ENCODE data around the gene SBF2.

The SBF2 gene

GRCh38 chr11:10118865-10119264, 175.2 kb downstream of the SBF2 start:
- Histone ChIP-seq H3K27me3 (ENCODE audit: control insufficient read depth in 3 of 3, insufficient read depth in 3 of 3, low read depth in 1 of 3, low read length in 3 of 3) (no peaks in the 10 kb centered on the region), H3K14ac (ENCODE audit: low read length) (no peak overlapping the region), H3K27ac (replicated peaks; ENCODE audit: low read length) (no peak overlapping the region), H3K23ac (ENCODE audit: low read depth, low read length, poor library complexity) (no peak overlapping the region), H4K8ac (ENCODE audit: low read depth, low read length) (no peak overlapping the region), H3K9me3 (replicated peaks in 1 of 2; ENCODE audit: control insufficient read depth in 2 of 2, insufficient read depth in 1 of 2, low read depth in 1 of 2, low read length in 2 of 2) (peaks cover 0 to 4% of the 10 kb centered on the region in 2 donors), H2AFZ (ENCODE audit: low read length) (no peak overlapping the region), H3K9ac (ENCODE audit: low read depth, low read length, poor library complexity) (no peak overlapping the region), H2AK5ac (ENCODE audit: low read depth, low read length) (no peak overlapping the region), H4K91ac (ENCODE audit: low read depth, low read length, poor library complexity) (no peak overlapping the region), H2BK15ac (ENCODE audit: low read length) (no peak overlapping the region), H3K36me3 (replicated peaks in 1 of 2; ENCODE audit: control insufficient read depth in 2 of 2, insufficient read depth in 2 of 2, low read length in 2 of 2) (no peaks in the 10 kb centered on the region), H3K4ac (ENCODE audit: low read length) (no peak overlapping the region), H3K79me1 (ENCODE audit: low read depth, low read length) (no peaks in the 10 kb centered on the region), H3K4me2 (ENCODE audit: insufficient read depth, low read length, poor library complexity, severe bottlenecking) (no peak overlapping the region), H3K4me1 (ENCODE audit: control insufficient read depth in 2 of 2, insufficient read depth in 1 of 2, low read depth in 1 of 2, low read length in 2 of 2) (no peaks in the 10 kb centered on the region), H2BK120ac (ENCODE audit: low read depth, low read length) (no peak overlapping the region), H3K4me3 (ENCODE audit: low read length in 2 of 2) (no peak overlapping the region), H3K18ac (ENCODE audit: low read length) (no peak overlapping the region), H2BK12ac (ENCODE audit: low read length) (no peak overlapping the region), H2BK5ac (ENCODE audit: low read length) (no peak overlapping the region)
- DNase-seq (ENCODE audit: low spot score) = no peak
- no CpG with 5 or more reads among the region's 1 CpG for WGBS, 2 donors (ENCODE audit: extremely low coverage in 2 of 2, insufficient read length in 2 of 2, insufficient replicate concordance in 1 of 2)

DNA sequence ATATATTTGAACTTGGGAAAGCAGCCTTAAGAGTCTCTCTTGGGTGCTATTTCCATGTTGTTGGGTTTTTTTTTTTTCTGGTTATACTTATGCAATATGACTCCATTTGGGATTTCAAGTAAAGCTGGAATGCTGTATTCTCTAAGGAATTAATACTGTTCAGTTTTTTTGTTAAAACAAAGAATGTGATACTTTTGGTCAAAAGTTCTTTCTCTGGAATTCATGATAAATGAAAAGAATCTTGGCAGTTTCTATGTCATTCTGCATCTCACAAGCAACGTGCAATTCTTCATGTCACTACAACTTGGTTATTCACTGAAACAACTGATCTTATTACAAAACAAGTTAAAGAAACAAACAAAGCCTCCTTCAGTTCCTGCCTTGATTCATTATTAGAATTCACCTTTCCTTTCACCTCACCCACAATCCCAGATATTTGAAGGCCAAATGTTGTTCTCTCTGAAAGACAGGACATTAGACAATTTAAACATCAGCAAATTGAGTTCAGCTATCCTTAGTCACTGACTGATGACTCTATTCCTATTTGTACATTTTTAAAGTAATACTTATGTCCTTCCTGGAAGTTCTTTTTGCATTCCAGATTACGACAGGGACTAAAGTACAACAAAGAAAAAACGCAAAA, 176.2 kb downstream of the SBF2 start:
- no peak overlapping the region for H2BK15ac ChIP-seq (ENCODE audit: low read length)
- no CpG with 5 or more reads among the region's 3 CpGs for WGBS, 2 donors (ENCODE audit: extremely low coverage in 2 of 2, insufficient read length in 2 of 2, insufficient replicate concordance in 1 of 2)
- no peaks in the 10 kb centered on the region for H3K79me1 ChIP-seq (ENCODE audit: low read depth, low read length)
- no peak for DNase-seq (ENCODE audit: low spot score)
- H3K18ac ChIP-seq (ENCODE audit: low read length) = no peak overlapping the region
- no peak overlapping the region for H3K23ac ChIP-seq (ENCODE audit: low read depth, low read length, poor library complexity)
- no peak overlapping the region for H4K91ac ChIP-seq (ENCODE audit: low read depth, low read length, poor library complexity)
- H2AFZ ChIP-seq (ENCODE audit: low read length) = no peak overlapping the region
- H3K27ac ChIP-seq (replicated peaks; ENCODE audit: low read length) = no peak overlapping the region
- H3K14ac ChIP-seq (ENCODE audit: low read length) = no peak overlapping the region
- H3K9ac ChIP-seq (ENCODE audit: low read depth, low read length, poor library complexity) = no peak overlapping the region
- no peaks in the 10 kb centered on the region for H3K4me1 ChIP-seq (ENCODE audit: control insufficient read depth in 2 of 2, insufficient read depth in 1 of 2, low read depth in 1 of 2, low read length in 2 of 2)
- no peak overlapping the region for H2AK5ac ChIP-seq (ENCODE audit: low read depth, low read length)
- H2BK5ac ChIP-seq (ENCODE audit: low read length) = no peak overlapping the region
- no peak overlapping the region for H4K8ac ChIP-seq (ENCODE audit: low read depth, low read length)
- H3K4me3 ChIP-seq (ENCODE audit: low read length in 2 of 2) = no peak overlapping the region
- no peak overlapping the region for H2BK120ac ChIP-seq (ENCODE audit: low read depth, low read length)
- no peaks in the 10 kb centered on the region for H3K27me3 ChIP-seq (ENCODE audit: control insufficient read depth in 3 of 3, insufficient read depth in 3 of 3, low read depth in 1 of 3, low read length in 3 of 3)
- H3K4ac ChIP-seq (ENCODE audit: low read length) = no peak overlapping the region
- H2BK12ac ChIP-seq (ENCODE audit: low read length) = no peak overlapping the region
- no peak overlapping the region for H3K4me2 ChIP-seq (ENCODE audit: insufficient read depth, low read length, poor library complexity, severe bottlenecking)
- H3K36me3 ChIP-seq (replicated peaks in 1 of 2; ENCODE audit: control insufficient read depth in 2 of 2, insufficient read depth in 2 of 2, low read length in 2 of 2) = no peaks in the 10 kb centered on the region
- H3K9me3 ChIP-seq (replicated peaks in 1 of 2; ENCODE audit: control insufficient read depth in 2 of 2, insufficient read depth in 1 of 2, low read depth in 1 of 2, low read length in 2 of 2) = peaks cover 0 to 4% of the 10 kb centered on the region in 2 donors

DNA sequence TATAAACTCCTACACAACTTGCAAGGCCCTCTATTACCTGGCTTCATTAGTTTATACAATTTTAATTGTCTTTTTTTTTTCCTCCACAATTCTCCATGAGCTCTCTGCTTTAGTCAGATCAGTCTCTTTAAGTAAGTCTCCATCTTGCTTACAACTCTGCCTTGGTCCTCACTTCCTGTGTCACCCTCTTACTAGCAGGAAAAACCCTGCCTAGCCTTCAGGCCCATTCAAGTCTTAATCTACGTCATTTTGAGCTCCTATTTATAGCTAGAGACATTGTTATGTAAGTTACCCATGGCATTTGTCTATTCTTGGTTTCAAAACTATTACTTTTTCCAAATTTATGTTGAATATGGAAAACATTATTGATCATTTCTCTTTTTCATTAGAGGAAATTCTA, 177.4 kb downstream of the SBF2 start:
- no peak for DNase-seq (ENCODE audit: low spot score)
- H2AFZ ChIP-seq (ENCODE audit: low read length) = no peak overlapping the region
- H3K4me1 ChIP-seq (ENCODE audit: control insufficient read depth in 2 of 2, insufficient read depth in 1 of 2, low read depth in 1 of 2, low read length in 2 of 2) = no peaks in the 10 kb centered on the region
- H4K91ac ChIP-seq (ENCODE audit: low read depth, low read length, poor library complexity) = no peak overlapping the region
- no CpG with 5 or more reads among the region's 1 CpG for WGBS, 2 donors (ENCODE audit: extremely low coverage in 2 of 2, insufficient read length in 2 of 2, insufficient replicate concordance in 1 of 2)
- H3K14ac ChIP-seq (ENCODE audit: low read length) = no peak overlapping the region
- H2AK5ac ChIP-seq (ENCODE audit: low read depth, low read length) = no peak overlapping the region
- H3K23ac ChIP-seq (ENCODE audit: low read depth, low read length, poor library complexity) = no peak overlapping the region
- no peak overlapping the region for H3K18ac ChIP-seq (ENCODE audit: low read length)
- H3K79me1 ChIP-seq (ENCODE audit: low read depth, low read length) = no peaks in the 10 kb centered on the region
- H3K4ac ChIP-seq (ENCODE audit: low read length) = no peak overlapping the region
- no peak overlapping the region for H2BK12ac ChIP-seq (ENCODE audit: low read length)
- H3K4me3 ChIP-seq (ENCODE audit: low read length in 2 of 2) = no peak overlapping the region
- peaks cover 0 to 4% of the 10 kb centered on the region in 2 donors for H3K9me3 ChIP-seq (replicated peaks in 1 of 2; ENCODE audit: control insufficient read depth in 2 of 2, insufficient read depth in 1 of 2, low read depth in 1 of 2, low read length in 2 of 2)
- H2BK5ac ChIP-seq (ENCODE audit: low read length) = no peak overlapping the region
- no peak overlapping the region for H3K4me2 ChIP-seq (ENCODE audit: insufficient read depth, low read length, poor library complexity, severe bottlenecking)
- H3K9ac ChIP-seq (ENCODE audit: low read depth, low read length, poor library complexity) = no peak overlapping the region
- H4K8ac ChIP-seq (ENCODE audit: low read depth, low read length) = no peak overlapping the region
- H2BK120ac ChIP-seq (ENCODE audit: low read depth, low read length) = no peak overlapping the region
- no peak overlapping the region for H2BK15ac ChIP-seq (ENCODE audit: low read length)
- H3K36me3 ChIP-seq (replicated peaks in 1 of 2; ENCODE audit: control insufficient read depth in 2 of 2, insufficient read depth in 2 of 2, low read length in 2 of 2) = no peaks in the 10 kb centered on the region
- no peak overlapping the region for H3K27ac ChIP-seq (replicated peaks; ENCODE audit: low read length)
- H3K27me3 ChIP-seq (ENCODE audit: control insufficient read depth in 3 of 3, insufficient read depth in 3 of 3, low read depth in 1 of 3, low read length in 3 of 3) = no peaks in the 10 kb centered on the region

DNA sequence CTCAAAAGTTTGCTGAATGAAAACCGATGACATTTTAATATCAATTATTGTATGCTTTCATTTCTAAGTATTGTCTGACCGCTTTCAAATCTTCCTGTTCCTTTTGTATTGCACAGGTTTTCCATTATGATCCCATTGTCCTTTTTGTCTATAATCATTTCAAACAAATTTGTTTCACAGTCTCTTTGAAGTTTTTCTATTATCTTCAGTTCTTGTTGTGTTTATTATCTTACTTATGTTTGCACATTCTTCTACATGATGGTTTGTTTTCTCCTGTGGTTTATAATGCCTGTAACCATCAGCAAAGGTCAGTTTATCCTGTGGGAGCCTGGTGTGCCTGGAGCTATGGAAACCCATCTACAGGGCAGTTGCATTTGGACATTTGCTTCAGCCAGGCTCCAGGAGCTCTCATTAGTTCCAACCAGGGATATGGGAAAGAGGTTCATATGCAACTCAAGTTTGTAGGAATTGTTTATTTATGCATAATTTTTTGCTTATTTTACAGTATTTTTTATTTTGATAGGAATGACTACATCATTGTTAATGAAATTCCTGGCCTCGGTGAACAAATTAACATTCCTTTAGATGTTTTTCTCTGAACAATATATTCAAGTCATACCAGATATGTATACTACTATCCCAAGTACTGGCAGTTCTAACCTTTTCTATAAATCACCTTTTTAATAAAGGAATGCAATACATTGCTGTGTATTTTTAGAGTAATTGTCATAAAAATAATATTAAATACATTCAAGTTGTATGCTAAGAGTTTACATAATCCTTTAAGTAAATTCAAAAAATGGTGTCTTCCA, 179.2 kb downstream of the SBF2 start:
- H3K9me3 ChIP-seq (replicated peaks in 1 of 2; ENCODE audit: control insufficient read depth in 2 of 2, insufficient read depth in 1 of 2, low read depth in 1 of 2, low read length in 2 of 2) = peaks cover 0 to 4% of the 10 kb centered on the region in 2 donors
- H3K27me3 ChIP-seq (ENCODE audit: control insufficient read depth in 3 of 3, insufficient read depth in 3 of 3, low read depth in 1 of 3, low read length in 3 of 3) = no peaks in the 10 kb centered on the region
- no peak overlapping the region for H4K8ac ChIP-seq (ENCODE audit: low read depth, low read length)
- no peak overlapping the region for H2AFZ ChIP-seq (ENCODE audit: low read length)
- H3K4me2 ChIP-seq (ENCODE audit: insufficient read depth, low read length, poor library complexity, severe bottlenecking) = no peak overlapping the region
- H3K18ac ChIP-seq (ENCODE audit: low read length) = no peak overlapping the region
- no peak for DNase-seq (ENCODE audit: low spot score)
- no peak overlapping the region for H2BK12ac ChIP-seq (ENCODE audit: low read length)
- no CpG with 5 or more reads among the region's 3 CpGs for WGBS, 2 donors (ENCODE audit: extremely low coverage in 2 of 2, insufficient read length in 2 of 2, insufficient replicate concordance in 1 of 2)
- no peak overlapping the region for H4K91ac ChIP-seq (ENCODE audit: low read depth, low read length, poor library complexity)
- H2BK15ac ChIP-seq (ENCODE audit: low read length) = no peak overlapping the region
- no peak overlapping the region for H3K4me3 ChIP-seq (ENCODE audit: low read length in 2 of 2)
- H3K36me3 ChIP-seq (replicated peaks in 1 of 2; ENCODE audit: control insufficient read depth in 2 of 2, insufficient read depth in 2 of 2, low read length in 2 of 2) = no peaks in the 10 kb centered on the region
- no peak overlapping the region for H2BK5ac ChIP-seq (ENCODE audit: low read length)
- no peak overlapping the region for H3K14ac ChIP-seq (ENCODE audit: low read length)
- no peak overlapping the region for H3K9ac ChIP-seq (ENCODE audit: low read depth, low read length, poor library complexity)
- no peak overlapping the region for H3K23ac ChIP-seq (ENCODE audit: low read depth, low read length, poor library complexity)
- H3K4me1 ChIP-seq (ENCODE audit: control insufficient read depth in 2 of 2, insufficient read depth in 1 of 2, low read depth in 1 of 2, low read length in 2 of 2) = no peaks in the 10 kb centered on the region
- no peak overlapping the region for H3K27ac ChIP-seq (replicated peaks; ENCODE audit: low read length)
- no peak overlapping the region for H2BK120ac ChIP-seq (ENCODE audit: low read depth, low read length)
- H3K4ac ChIP-seq (ENCODE audit: low read length) = no peak overlapping the region
- no peaks in the 10 kb centered on the region for H3K79me1 ChIP-seq (ENCODE audit: low read depth, low read length)
- no peak overlapping the region for H2AK5ac ChIP-seq (ENCODE audit: low read depth, low read length)
